Right renal cortex interstitium (tissue), 3 donors: ENCODE results near the gene KRTAP19-3. TPM values are rescaled to one million over a fixed set of nuclear protein-coding genes. Genes with fewer than 3 reads are reported as not detected.

ENCODE experiments used
- polyA plus RNA-seq, 3 donors: library from polyadenylated mRNA; unstranded; fragments of 120-200 nt; gene quantifications; one replicate each; pipeline ENCODE4 v1.2.1, GENCODE V29; 2013; ENCODE audit not compliant: insufficient read length in 3 of 3

KRTAP19-3 gene
- polyA plus RNA-seq, 3 donors: not detected

Other genes with a start within 250 kb of the KRTAP19-3 start
- gene KRTAP24-1, start 209.1 kb downstream of the KRTAP19-3 start, polyA plus RNA-seq: not detected
- not detected for gene KRTAP25-1, start 202.5 kb downstream of the KRTAP19-3 start, polyA plus RNA-seq
- gene KRTAP26-1, start 171.7 kb downstream of the KRTAP19-3 start, polyA plus RNA-seq: not detected
- gene KRTAP27-1, start 154.3 kb downstream of the KRTAP19-3 start, polyA plus RNA-seq: not detected
- not detected for gene KRTAP23-1, start 143.4 kb downstream of the KRTAP19-3 start, polyA plus RNA-seq
- not detected for gene KRTAP13-2, start 119.7 kb downstream of the KRTAP19-3 start, polyA plus RNA-seq
- gene KRTAP13-1, start 96.0 kb downstream of the KRTAP19-3 start, polyA plus RNA-seq: not detected
- not detected for gene KRTAP13-3, start 66.1 kb downstream of the KRTAP19-3 start, polyA plus RNA-seq
- gene KRTAP13-4, start 61.8 kb downstream of the KRTAP19-3 start, polyA plus RNA-seq: not detected
- gene KRTAP15-1, start 51.7 kb downstream of the KRTAP19-3 start, polyA plus RNA-seq: not detected
- gene KRTAP19-1, start 11.6 kb downstream of the KRTAP19-3 start, polyA plus RNA-seq: not detected
- gene KRTAP19-2, start 4.6 kb downstream of the KRTAP19-3 start, polyA plus RNA-seq: not detected
- not detected for gene KRTAP19-4, start 5.2 kb upstream of the KRTAP19-3 start, polyA plus RNA-seq
- gene KRTAP19-5, start 10.1 kb upstream of the KRTAP19-3 start, polyA plus RNA-seq: not detected
- gene KRTAP19-6, start 49.9 kb upstream of the KRTAP19-3 start, polyA plus RNA-seq: not detected
- not detected for gene KRTAP19-7, start 69.3 kb upstream of the KRTAP19-3 start, polyA plus RNA-seq
- not detected for gene KRTAP22-2, start 98.4 kb upstream of the KRTAP19-3 start, polyA plus RNA-seq
- gene KRTAP6-3, start 100.4 kb upstream of the KRTAP19-3 start, polyA plus RNA-seq: not detected
- not detected for gene KRTAP6-2, start 106.9 kb upstream of the KRTAP19-3 start, polyA plus RNA-seq
- gene KRTAP22-1, start 109.1 kb upstream of the KRTAP19-3 start, polyA plus RNA-seq: not detected
- gene KRTAP6-1, start 121.9 kb upstream of the KRTAP19-3 start, polyA plus RNA-seq: not detected
- gene KRTAP20-1, start 124.4 kb upstream of the KRTAP19-3 start, polyA plus RNA-seq: not detected
- not detected for gene KRTAP20-4, start 128.6 kb upstream of the KRTAP19-3 start, polyA plus RNA-seq
- not detected for gene KRTAP20-2, start 143.2 kb upstream of the KRTAP19-3 start, polyA plus RNA-seq
- not detected for gene KRTAP20-3, start 150.9 kb upstream of the KRTAP19-3 start, polyA plus RNA-seq
- not detected for gene KRTAP21-3, start 226.8 kb upstream of the KRTAP19-3 start, polyA plus RNA-seq